Esophagus squamous epithelium (tissue), 4 donors: ENCODE data around the gene ARMC8.

Experiments used
- POLR2A ChIP-seq, 4 donors: fragments of 450-650 bp; IDR thresholded peaks; one replicate each; pipeline ENCODE4 v1.6.1; 2017; ENCODE audit warnings: antibody characterized with exemption in 4 of 4, mild to moderate bottlenecking in 4 of 4, moderate library complexity in 3 of 4
- TF ChIP-seq, protein P1 (sequence below), 6 experiments: fragments of 450-650 bp in 4 of 6; fragments of 200-600 bp in 2 of 6; sonication (generic) in 2 of 6; IDR thresholded peaks; one replicate each; pipeline ENCODE4 v1.5.1; 2016 to 2019; ENCODE audit warnings: antibody characterized with exemption in 6 of 6, mild to moderate bottlenecking in 4 of 6, moderate library complexity in 4 of 6

DNA sequence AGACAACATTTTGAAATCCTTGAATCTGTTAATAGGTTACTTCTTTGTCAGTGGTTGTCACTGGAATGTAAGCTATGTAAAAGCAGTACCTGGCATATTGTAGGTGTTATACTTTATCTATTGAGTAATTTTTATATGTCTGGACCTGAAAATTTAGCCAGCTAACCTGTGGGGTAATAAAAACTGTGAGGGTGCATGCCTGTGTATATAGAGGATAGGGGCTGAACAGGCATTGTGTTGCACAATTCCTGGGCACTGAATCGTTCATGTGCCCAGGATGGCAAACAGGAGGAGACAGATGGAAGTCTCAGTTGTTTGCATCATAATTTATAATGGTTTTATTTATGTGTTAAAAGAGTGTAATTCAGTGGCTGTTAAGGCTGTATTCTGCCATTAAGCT is 67.1 kb downstream of the ARMC8 start:
- TF ChIP-seq, protein P1, sequence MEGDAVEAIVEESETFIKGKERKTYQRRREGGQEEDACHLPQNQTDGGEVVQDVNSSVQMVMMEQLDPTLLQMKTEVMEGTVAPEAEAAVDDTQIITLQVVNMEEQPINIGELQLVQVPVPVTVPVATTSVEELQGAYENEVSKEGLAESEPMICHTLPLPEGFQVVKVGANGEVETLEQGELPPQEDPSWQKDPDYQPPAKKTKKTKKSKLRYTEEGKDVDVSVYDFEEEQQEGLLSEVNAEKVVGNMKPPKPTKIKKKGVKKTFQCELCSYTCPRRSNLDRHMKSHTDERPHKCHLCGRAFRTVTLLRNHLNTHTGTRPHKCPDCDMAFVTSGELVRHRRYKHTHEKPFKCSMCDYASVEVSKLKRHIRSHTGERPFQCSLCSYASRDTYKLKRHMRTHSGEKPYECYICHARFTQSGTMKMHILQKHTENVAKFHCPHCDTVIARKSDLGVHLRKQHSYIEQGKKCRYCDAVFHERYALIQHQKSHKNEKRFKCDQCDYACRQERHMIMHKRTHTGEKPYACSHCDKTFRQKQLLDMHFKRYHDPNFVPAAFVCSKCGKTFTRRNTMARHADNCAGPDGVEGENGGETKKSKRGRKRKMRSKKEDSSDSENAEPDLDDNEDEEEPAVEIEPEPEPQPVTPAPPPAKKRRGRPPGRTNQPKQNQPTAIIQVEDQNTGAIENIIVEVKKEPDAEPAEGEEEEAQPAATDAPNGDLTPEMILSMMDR (IDR thresholded peaks at IDR 0.05): no peak
- no peak for TF ChIP-seq POLR2A (IDR thresholded peaks at IDR 0.05)
